HG02943 (cell line): ENCODE data around the gene TXNRD2.
"Not testable (repeated sequence)": the region's sequence is repeated elsewhere in the genome, so short reads cannot be mapped to it uniquely, and the experiment has no call there.

ENCODE experiments used
- ATAC-seq: cut with Tn5 transposase; IDR thresholded peaks from one replicate; pipeline ENCODE4 v1.9.1; 2021; ENCODE audit warnings: mild to moderate bottlenecking, low read depth, moderate library complexity; ENCODE audit not compliant: unreplicated experiment

The TXNRD2 gene

DNA sequence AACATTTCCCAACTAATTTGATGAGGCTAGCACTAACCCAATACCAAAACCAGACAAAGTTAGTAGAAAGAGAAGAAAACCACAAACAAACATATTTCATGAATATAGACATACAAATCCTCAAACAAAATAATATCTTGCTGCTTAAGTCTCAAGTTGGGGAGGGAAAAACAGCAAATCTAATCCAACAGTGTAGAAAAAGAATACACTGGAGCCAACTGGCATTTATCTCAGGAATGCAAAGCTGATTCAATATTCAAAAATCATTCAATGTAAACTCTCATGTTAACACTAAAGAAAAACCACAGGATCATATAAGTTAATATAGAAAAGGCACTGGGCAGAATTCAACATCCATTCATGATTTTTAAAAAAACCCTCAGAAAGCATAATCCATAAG is 105.1 kb downstream of the TXNRD2 start:
- ATAC-seq = no peak

DNA sequence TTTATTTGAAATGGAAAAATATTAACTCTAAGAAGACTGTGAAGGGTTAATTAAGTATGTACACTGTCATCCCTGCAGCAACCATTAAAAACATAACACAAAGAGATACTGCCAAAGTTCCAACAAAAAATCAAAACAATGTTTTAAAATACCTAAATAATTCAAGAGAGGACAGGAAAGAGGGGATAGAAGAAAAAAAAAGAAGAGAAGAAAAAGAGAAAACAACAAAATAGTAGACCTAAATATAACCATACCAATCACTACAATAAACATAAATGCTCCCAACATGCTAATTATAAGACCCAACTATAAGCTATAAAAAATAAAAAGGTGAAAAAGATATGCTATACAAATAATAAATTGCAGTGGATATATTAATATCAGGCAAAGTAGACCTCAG is 107.0 kb downstream of the TXNRD2 start:
- no peak for ATAC-seq

GRCh38 chr22:19833327-19833726 is 108.3 kb downstream of the TXNRD2 start:
- ATAC-seq = not testable (repeated sequence)

GRCh38 chr22:19832476-19833108 is 109.0 kb downstream of the TXNRD2 start:
- no peak for ATAC-seq

DNA sequence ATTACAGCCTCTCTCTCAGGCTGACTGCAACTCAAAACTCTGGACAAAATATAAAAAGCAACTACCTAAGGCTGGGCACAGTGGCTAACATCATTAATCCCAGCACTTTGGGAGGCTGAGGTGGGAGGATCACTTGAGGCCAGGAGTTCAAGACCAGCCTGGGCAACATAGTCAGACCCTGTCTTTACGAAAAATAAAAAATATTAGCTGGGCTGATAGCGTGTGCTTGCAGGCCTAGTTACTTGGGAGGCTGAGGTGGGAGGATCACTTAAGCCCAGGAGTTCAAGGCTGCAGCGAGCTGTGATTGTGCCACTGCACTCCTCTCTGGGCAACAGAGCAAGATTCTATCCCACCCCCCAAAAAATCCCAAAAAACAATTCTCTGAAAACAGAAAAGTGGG is 109.6 kb downstream of the TXNRD2 start:
- ATAC-seq = not testable (repeated sequence)

DNA sequence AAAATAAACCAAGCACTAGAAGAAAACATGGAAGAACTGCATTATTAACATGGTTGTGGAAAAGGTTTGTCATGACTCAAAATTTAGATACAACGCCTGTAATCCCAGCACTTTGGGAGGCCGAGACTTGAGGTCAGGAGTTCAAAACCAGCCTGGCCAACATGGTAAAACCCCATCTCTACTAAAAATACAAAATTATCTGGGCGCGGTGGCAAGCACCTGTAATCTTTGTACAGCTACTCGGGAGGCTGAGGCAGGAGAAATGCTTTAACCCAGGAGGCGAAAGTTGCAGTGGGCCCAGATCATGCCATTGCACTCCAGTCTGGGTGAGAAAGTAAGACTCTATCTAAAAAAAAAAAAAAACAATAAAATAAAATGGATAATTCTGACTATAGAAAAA is 110.6 kb downstream of the TXNRD2 start:
- no peak for ATAC-seq

DNA sequence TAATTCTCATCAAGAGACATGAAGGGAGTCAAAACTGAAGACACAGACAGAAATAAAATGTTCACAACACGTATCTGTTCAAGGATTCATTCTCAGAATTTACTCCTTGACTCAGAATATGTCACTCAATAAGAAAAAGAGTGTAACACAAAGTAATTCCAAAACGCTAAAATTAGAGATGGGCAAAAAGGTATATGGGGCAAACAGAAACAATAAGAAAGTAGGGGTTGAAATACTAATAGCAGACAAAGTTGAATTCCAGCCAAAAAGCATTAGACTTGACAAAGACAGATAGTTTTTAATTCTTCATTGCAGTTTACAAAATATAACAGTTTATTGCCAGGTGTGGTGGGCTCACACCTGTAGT is 113.6 kb downstream of the TXNRD2 start:
- ATAC-seq = no peak

- no peak for ATAC-seq
Observed at GRCh38 chr22:19827341-19828034, 114.1 kb downstream of the TXNRD2 start.

DNA sequence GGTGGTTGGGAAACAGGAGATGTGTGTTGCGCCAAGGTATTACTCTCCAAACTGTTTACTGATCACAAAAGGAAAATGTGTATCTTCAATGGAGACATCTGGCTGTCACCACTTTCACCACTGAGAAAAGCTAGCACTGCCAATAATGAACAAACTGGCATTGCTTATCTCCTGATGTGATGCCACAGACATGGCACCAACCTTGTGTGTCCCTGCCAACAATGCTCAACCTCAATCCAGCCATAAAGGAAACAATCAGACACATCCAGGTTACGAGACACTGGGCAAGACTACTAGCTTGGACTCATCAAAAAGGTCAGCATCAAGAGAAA is 115.0 kb downstream of the TXNRD2 start:
- no peak for ATAC-seq

DNA sequence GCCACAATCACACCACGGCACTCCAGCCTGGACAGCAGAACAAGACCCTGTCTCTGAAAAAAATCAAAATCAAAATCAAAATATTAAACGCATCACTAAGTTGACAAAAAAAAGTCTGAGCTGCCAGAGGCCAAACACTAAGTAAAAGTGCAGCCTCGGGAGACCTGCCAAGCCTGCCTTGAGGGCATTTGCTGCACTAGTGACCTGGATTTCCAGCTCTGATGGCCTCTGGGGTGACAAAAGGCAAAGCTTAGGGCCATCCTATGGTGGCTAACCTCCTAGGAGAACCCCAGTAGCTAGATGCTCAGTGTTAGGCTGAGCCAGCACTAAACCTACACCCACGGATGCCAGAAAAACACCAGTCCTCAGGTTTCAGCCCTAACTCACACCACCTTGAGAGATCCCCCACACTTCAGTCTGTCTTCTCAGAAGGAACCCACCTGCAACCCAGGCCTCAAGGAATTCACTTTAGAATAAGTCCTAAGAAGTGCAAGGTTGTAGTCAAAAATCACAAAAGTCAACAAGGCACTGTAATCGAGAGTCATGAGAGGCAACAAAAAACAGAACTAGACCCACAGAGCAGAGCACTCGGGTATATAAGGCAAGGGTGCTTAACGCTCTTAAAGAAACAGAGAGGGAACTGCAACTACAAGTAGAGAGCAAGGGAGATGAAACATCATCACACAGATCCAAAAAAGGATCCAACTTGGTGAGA is 115.6 kb downstream of the TXNRD2 start:
- ATAC-seq = no peak
